ENCODE data around the gene SGMS1.

DNA sequence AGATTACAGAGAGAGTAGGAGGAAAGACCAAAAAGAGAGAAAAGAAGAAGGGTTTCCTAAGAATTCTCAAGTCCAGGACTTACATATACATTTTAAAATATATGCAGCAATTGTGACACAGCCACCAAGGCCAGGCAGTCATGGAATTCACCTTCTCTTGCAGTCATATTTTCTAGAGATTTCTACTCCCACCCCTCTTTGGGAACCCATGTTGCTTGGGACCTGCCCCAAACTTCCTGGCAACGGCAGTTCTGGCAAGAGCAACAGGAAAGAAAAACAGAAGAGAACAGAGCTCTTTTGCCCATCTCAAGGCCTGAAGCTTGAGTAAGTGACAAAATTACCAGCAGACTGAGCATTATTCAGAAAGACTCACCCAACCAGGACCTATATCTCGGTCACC, 244.1 kb downstream of the SGMS1 start:
- TF ChIP-seq, protein P1, sequence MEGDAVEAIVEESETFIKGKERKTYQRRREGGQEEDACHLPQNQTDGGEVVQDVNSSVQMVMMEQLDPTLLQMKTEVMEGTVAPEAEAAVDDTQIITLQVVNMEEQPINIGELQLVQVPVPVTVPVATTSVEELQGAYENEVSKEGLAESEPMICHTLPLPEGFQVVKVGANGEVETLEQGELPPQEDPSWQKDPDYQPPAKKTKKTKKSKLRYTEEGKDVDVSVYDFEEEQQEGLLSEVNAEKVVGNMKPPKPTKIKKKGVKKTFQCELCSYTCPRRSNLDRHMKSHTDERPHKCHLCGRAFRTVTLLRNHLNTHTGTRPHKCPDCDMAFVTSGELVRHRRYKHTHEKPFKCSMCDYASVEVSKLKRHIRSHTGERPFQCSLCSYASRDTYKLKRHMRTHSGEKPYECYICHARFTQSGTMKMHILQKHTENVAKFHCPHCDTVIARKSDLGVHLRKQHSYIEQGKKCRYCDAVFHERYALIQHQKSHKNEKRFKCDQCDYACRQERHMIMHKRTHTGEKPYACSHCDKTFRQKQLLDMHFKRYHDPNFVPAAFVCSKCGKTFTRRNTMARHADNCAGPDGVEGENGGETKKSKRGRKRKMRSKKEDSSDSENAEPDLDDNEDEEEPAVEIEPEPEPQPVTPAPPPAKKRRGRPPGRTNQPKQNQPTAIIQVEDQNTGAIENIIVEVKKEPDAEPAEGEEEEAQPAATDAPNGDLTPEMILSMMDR (conservative IDR thresholded peaks at IDR 0.05; ENCODE audit: low read depth in 2 of 2): no peak
- no peak for TF ChIP-seq EZH2phosphoT487 (IDR thresholded peaks at IDR 0.05; ENCODE audit: unreplicated experiment)
- TF ChIP-seq POLR2AphosphoS5 (IDR thresholded peaks at IDR 0.05; ENCODE audit: low read depth): no peak
